DOHH2 (cell line): ENCODE data around the gene GUK1.

Experiments
- CTCF ChIP-seq: fragments of 200-600 bp; sonication (generic); IDR thresholded peaks from one replicate; pipeline ENCODE4 v1.5.1; 2014; ENCODE audit warnings: antibody characterized with exemption, mild to moderate bottlenecking, low read depth, low read length; ENCODE audit not compliant: poor library complexity, severe bottlenecking
- EZH2phosphoT487 ChIP-seq: fragments of 200-600 bp; sonication (generic); IDR thresholded peaks from 2 replicates; pipeline ENCODE4 v1.6.1; 2017; ENCODE audit warnings: borderline replicate concordance, mild to moderate bottlenecking, antibody characterized with exemption, low read length, moderate library complexity, mixed read lengths

GRCh38 chr1:228101614-228101993 is 38.5 kb upstream of the GUK1 start:
- TF ChIP-seq CTCF (no peak), EZH2phosphoT487 (no peak)
